SU-DHL-6 (cell line): ENCODE results near the gene TECPR2.

Source experiments
- H2AFZ ChIP-seq: fragments of 200-600 bp; sonication (generic); 2 replicates; pipeline ENCODE4 v1.6.1; 2014; ENCODE audit warnings: low read depth, mild to moderate bottlenecking, moderate library complexity, mixed read lengths, antibody characterized with exemption, low read length; ENCODE audit not compliant: severe bottlenecking
- H3F3A ChIP-seq: fragments of 200-600 bp; shearing (Covaris generic); 2 replicates; pipeline ENCODE4 v1.6.0; 2016; ENCODE audit warnings: antibody characterized with exemption, mild to moderate bottlenecking; ENCODE audit not compliant: insufficient read depth
- H3K27ac ChIP-seq: fragments of 200-600 bp; sonication (generic); 2 replicates; pipeline ENCODE4 v1.5.1; 2016; ENCODE audit warnings: low read depth, mild to moderate bottlenecking, low read length, moderate library complexity, mixed read lengths
- H3K27me3 ChIP-seq: fragments of 200-600 bp; sonication (generic), shearing (Covaris generic); 2 replicates; pipeline ENCODE4 v1.6.0; 2014; ENCODE audit warnings: mild to moderate bottlenecking, low read length
- H3K36me3 ChIP-seq: fragments of 200-600 bp; sonication (generic); 2 replicates; pipeline ENCODE4 v1.6.1; 2014; ENCODE audit warnings: mild to moderate bottlenecking, low read length, mixed read lengths
- H3K4me2 ChIP-seq: fragments of 300-600, 200-600 bp; shearing (Covaris generic), sonication (generic); 2 replicates; pipeline ENCODE4 v1.6.0; 2014; ENCODE audit warnings: low read length, low read depth, mild to moderate bottlenecking; ENCODE audit not compliant: poor library complexity, severe bottlenecking
- H3K4me3 ChIP-seq: fragments of 200-600 bp; sonication (generic); 2 replicates; pipeline ENCODE4 v1.5.1; 2014; ENCODE audit warnings: antibody characterized with exemption, low read length, mild to moderate bottlenecking, mixed read lengths; ENCODE audit not compliant: insufficient read depth, poor library complexity, severe bottlenecking
- H3K79me2 ChIP-seq: fragments of 200-600 bp; sonication (generic); 2 replicates; pipeline ENCODE4 v1.6.1; 2014; ENCODE audit warnings: mild to moderate bottlenecking, low read length, moderate library complexity; ENCODE audit not compliant: insufficient read depth
- H3K9ac ChIP-seq: fragments of 200-600 bp; sonication (generic); 2 replicates; pipeline ENCODE4 v1.7.0; 2014; ENCODE audit warnings: mild to moderate bottlenecking, low read length
- H3K9me2 ChIP-seq: fragments of 200-600 bp; sonication (generic); replicated peaks from 2 replicates; pipeline ENCODE4 v1.6.1; 2014; ENCODE audit warnings: low read length; ENCODE audit not compliant: insufficient read depth
- H3K9me3 ChIP-seq: fragments of 200-600 bp; sonication (generic); 2 replicates; pipeline ENCODE4 v1.6.1; 2014; ENCODE audit warnings: low read length, mixed read lengths; ENCODE audit not compliant: insufficient read depth
- H4K20me1 ChIP-seq: fragments of 200-600 bp; sonication (generic); 2 replicates; pipeline ENCODE4 v1.6.1; 2014; ENCODE audit warnings: low read depth, mild to moderate bottlenecking, antibody characterized with exemption, low read length, moderate library complexity, mixed read lengths
- CTCF ChIP-seq: fragments of 200-600 bp; sonication (generic); IDR thresholded peaks from one replicate; pipeline ENCODE4 v1.5.1; 2017; ENCODE audit warnings: antibody characterized with exemption, mild to moderate bottlenecking, low read length, moderate library complexity; ENCODE audit not compliant: insufficient read depth, poor library complexity, severe bottlenecking
- EZH2phosphoT487 ChIP-seq: fragments of 200-600 bp; sonication (generic), shearing (Covaris generic); conservative IDR thresholded peaks from 2 replicates; pipeline ENCODE4 v1.6.1; 2018; ENCODE audit warnings: mild to moderate bottlenecking, antibody characterized with exemption, low read length, moderate library complexity, mixed read lengths

TECPR2 gene

GRCh38 chr14:102491366-102491765, 128.6 kb downstream of the TECPR2 start:
- no peak overlapping the region for H3K4me2 ChIP-seq
- H3K9me3 ChIP-seq = no peaks in the 10 kb centered on the region
- no peaks in the 10 kb centered on the region for H3K27me3 ChIP-seq
- H3K36me3 ChIP-seq = no peaks in the 10 kb centered on the region
- no peak overlapping the region for H3K9ac ChIP-seq
- no peak overlapping the region for H3K27ac ChIP-seq
- TF ChIP-seq EZH2phosphoT487 (no peak), CTCF (no peak)
- no peaks in the 10 kb centered on the region for H3K9me2 ChIP-seq
- no peak overlapping the region for H2AFZ ChIP-seq
- H3F3A ChIP-seq = no peaks in the 10 kb centered on the region
- H3K4me3 ChIP-seq = no peak overlapping the region
- H3K79me2 ChIP-seq = no peaks in the 10 kb centered on the region
- H4K20me1 ChIP-seq = no peaks in the 10 kb centered on the region

GRCh38 chr14:102491786-102492530, 129.2 kb downstream of the TECPR2 start:
- Histone ChIP-seq H3K36me3 (no peaks in the 10 kb centered on the region), H3K27ac (no peak overlapping the region)
- TF ChIP-seq EZH2phosphoT487 = no peak

GRCh38 chr14:102492531-102492910, 129.8 kb downstream of the TECPR2 start:
- Histone ChIP-seq H3K9me3 (no peaks in the 10 kb centered on the region), H4K20me1 (no peaks in the 10 kb centered on the region), H3K79me2 (no peaks in the 10 kb centered on the region), H3K27ac (no peak overlapping the region), H3K9me2 (no peaks in the 10 kb centered on the region), H3K4me2 (no peak overlapping the region), H2AFZ (no peak overlapping the region), H3K36me3 (no peaks in the 10 kb centered on the region), H3K27me3 (no peaks in the 10 kb centered on the region), H3K4me3 (no peak overlapping the region), H3F3A (no peaks in the 10 kb centered on the region), H3K9ac (no peak overlapping the region)
- TF ChIP-seq EZH2phosphoT487 = no peak
- TF ChIP-seq CTCF = no peak

More at GRCh38 chr14:102491786-102492530, 129.2 kb downstream of the TECPR2 start:
- no peak overlapping the region for H3K9ac ChIP-seq
- no peaks in the 10 kb centered on the region for H3K27me3 ChIP-seq
- no peak overlapping the region for H3K4me2 ChIP-seq
- no peaks in the 10 kb centered on the region for H3F3A ChIP-seq
- no peak overlapping the region for H2AFZ ChIP-seq
- H3K4me3 ChIP-seq = no peak overlapping the region
- H4K20me1 ChIP-seq = no peaks in the 10 kb centered on the region
- no peaks in the 10 kb centered on the region for H3K79me2 ChIP-seq
- no peaks in the 10 kb centered on the region for H3K9me2 ChIP-seq
- no peaks in the 10 kb centered on the region for H3K9me3 ChIP-seq

- Histone ChIP-seq H3F3A (no peaks in the 10 kb centered on the region), H3K79me2 (no peaks in the 10 kb centered on the region), H3K27ac (no peak overlapping the region), H3K9me2 (no peaks in the 10 kb centered on the region), H3K9ac (no peak overlapping the region), H3K4me2 (no peak overlapping the region), H3K27me3 (no peaks in the 10 kb centered on the region), H3K9me3 (no peaks in the 10 kb centered on the region), H3K4me3 (no peak overlapping the region), H3K36me3 (no peaks in the 10 kb centered on the region), H2AFZ (no peak overlapping the region), H4K20me1 (no peaks in the 10 kb centered on the region)
- TF ChIP-seq CTCF (no peak), EZH2phosphoT487 (no peak)
Measured at GRCh38 chr14:102493096-102493495, 130.4 kb downstream of the TECPR2 start.
